HG02981 (cell line): ENCODE measurements around the gene FGD4.

Source experiments
- ATAC-seq: cut with Tn5 transposase; IDR thresholded peaks from one replicate; pipeline ENCODE4 v1.9.1; 2021; ENCODE audit warnings: mild to moderate bottlenecking, moderate library complexity; ENCODE audit not compliant: unreplicated experiment

FGD4 gene

GRCh38 chr12:32402170-32402569, 2.8 kb downstream of the FGD4 start:
- ATAC-seq, result no peak

GRCh38 chr12:32402946-32403345, 3.6 kb downstream of the FGD4 start:
- no peak for ATAC-seq

- ATAC-seq, result no peak
These were observed 8.4 kb downstream of the FGD4 start for GRCh38 chr12:32407795-32408194.

GRCh38 chr12:32413412-32413811, 14.1 kb downstream of the FGD4 start:
- ATAC-seq, result no peak

GRCh38 chr12:32418221-32418620, 18.9 kb downstream of the FGD4 start:
- no peak for ATAC-seq

- no peak for ATAC-seq
These were observed 19.7 kb downstream of the FGD4 start for GRCh38 chr12:32418903-32419519.

- ATAC-seq, result no peak
These were observed 20.2 kb downstream of the FGD4 start for GRCh38 chr12:32419520-32419960.

- ATAC-seq, result no peak
These were observed 21.0 kb downstream of the FGD4 start for GRCh38 chr12:32420356-32420755.

- ATAC-seq, result no peak
These were observed 24.2 kb downstream of the FGD4 start for GRCh38 chr12:32423559-32423958.

- ATAC-seq, result no peak
These were observed 31.7 kb downstream of the FGD4 start for GRCh38 chr12:32431025-32431424.

- ATAC-seq, result no peak
These were observed 36.8 kb downstream of the FGD4 start for GRCh38 chr12:32435921-32436705.

GRCh38 chr12:32437095-32437515, 37.7 kb downstream of the FGD4 start:
- no peak for ATAC-seq

GRCh38 chr12:32440120-32440865, 40.9 kb downstream of the FGD4 start:
- no peak for ATAC-seq

GRCh38 chr12:32443491-32443890, 44.1 kb downstream of the FGD4 start:
- ATAC-seq, result no peak

GRCh38 chr12:32444895-32445294, 45.5 kb downstream of the FGD4 start:
- no peak for ATAC-seq

- ATAC-seq, result no peak
These were observed 46.0 kb downstream of the FGD4 start for GRCh38 chr12:32445356-32445755.

GRCh38 chr12:32446316-32447119, 47.2 kb downstream of the FGD4 start:
- ATAC-seq, result no peak

- ATAC-seq, result no peak
These were observed 49.2 kb downstream of the FGD4 start for GRCh38 chr12:32448586-32448985.

GRCh38 chr12:32450363-32450762, 51.0 kb downstream of the FGD4 start:
- ATAC-seq, result no peak

- ATAC-seq, result no peak
These were observed 51.4 kb downstream of the FGD4 start for GRCh38 chr12:32450768-32451167.

- ATAC-seq, result no peak
These were observed 52.5 kb downstream of the FGD4 start for GRCh38 chr12:32451816-32452215.
